Measurements from ENCODE around the gene ZBTB3.
"Not testable (repeated sequence)": the region's sequence is repeated elsewhere in the genome, so short reads cannot be mapped to it uniquely, and the experiment has no call there.

Gene ZBTB3

GRCh38 chr11:62713343-62713742 lies 40.6 kb downstream of the ZBTB3 start:
- no peak for DNase-seq

DNA sequence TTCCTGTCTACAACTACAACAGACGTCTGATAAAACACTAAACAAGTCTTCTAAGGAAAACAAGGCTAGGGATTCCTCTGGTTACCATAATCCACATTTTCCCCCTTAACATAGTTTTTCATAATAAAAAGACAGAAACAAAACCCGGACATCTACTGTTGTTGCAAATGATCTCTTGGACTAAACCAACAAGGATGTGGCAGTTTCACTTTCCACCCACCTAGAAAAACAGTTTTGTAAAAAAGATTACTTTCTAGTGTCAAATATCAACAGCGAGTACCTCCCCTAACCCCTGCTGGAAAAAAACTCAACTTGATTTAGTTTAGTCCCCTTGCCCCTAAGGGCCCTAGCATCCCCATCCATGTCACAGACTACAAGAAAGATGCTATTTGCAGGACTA lies 41.1 kb downstream of the ZBTB3 start:
- DNase-seq = no peak

DNA sequence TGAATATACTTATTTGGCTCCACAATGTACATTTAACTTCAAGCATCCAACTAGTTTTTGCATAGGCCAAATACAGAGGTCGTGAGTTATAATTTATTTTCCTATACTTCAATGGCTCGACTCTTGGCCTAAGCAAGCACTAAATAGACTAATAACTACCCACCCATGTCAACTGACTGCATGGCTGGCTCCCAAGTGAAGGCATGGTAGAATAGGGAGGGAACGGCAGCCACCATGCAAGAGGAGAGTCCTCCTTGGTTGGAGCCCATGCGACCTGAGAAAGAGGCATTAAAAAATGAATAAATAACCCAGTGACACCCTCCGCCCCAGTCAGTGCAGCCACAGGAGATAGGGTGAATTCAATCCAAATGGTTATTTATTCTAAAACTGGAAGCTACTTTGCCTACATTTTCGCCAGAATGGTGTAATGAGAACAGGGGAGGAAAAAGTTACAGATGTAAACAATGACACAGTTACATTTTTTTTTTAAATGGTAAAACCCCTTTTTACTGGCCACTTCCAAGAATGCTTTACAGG lies 41.6 kb downstream of the ZBTB3 start:
- DNase-seq = no peak

DNA sequence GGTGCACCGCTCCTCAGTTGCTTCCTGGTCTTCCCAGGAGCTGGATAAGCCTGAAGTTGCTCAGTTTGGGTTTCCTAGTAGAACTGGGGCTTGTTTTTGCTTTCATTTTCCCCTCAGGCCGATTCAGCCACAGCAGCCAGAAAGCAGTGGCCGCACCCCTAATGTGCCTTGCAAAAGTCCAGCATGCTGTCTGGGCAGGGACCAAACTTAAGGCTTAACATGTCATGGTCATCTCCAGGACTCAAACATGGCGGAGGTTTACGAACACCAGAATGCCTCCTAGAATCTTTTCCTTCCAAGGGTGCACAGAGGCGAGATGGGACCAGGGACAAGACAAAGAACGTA lies 44.0 kb downstream of the ZBTB3 start:
- peak in 1 of 2 experiments; percentile 40 for DNase-seq

GRCh38 chr11:62709247-62710000 lies 44.5 kb downstream of the ZBTB3 start:
- DNase-seq = peak; percentile 96

- DNase-seq = peak; percentile 49 to 52
Measured at GRCh38 chr11:62708793-62709192, 45.2 kb downstream of the ZBTB3 start.

DNA sequence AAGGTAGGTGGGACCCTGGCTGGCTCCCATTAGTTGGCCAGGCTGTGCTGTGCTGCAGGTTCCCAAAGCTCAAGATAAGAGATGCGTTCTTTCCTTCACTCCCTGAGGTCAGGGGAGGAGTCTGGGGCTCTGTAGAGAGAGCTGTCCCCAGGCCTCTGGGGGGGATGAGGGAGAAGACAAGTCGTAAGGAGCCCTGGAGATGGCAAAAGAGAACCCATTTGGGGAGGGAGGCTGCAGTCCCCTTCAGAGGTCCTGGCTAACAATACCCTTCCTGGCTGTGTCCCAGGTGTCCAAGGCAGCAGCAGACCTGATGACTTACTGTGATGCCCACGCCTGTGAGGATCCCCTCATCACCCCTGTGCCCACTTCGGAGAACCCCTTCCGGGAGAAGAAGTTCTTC lies 45.6 kb downstream of the ZBTB3 start:
- no peak for DNase-seq

- no peak for DNase-seq
Measured at GRCh38 chr11:62707277-62707861, 46.6 kb downstream of the ZBTB3 start, which contains the start of the genes BSCL2 and GNG3. TSS of gene BSCL2 (minus strand) at chr11:62707424. CDS start at chr11:62707195, 229 bp downstream. TSS of gene GNG3 (plus strand) at chr11:62707676. CDS start at chr11:62708296, 620 bp downstream.

- DNase-seq = no peak
Measured at GRCh38 chr11:62706850-62707247, 47.1 kb downstream of the ZBTB3 start.

DNA sequence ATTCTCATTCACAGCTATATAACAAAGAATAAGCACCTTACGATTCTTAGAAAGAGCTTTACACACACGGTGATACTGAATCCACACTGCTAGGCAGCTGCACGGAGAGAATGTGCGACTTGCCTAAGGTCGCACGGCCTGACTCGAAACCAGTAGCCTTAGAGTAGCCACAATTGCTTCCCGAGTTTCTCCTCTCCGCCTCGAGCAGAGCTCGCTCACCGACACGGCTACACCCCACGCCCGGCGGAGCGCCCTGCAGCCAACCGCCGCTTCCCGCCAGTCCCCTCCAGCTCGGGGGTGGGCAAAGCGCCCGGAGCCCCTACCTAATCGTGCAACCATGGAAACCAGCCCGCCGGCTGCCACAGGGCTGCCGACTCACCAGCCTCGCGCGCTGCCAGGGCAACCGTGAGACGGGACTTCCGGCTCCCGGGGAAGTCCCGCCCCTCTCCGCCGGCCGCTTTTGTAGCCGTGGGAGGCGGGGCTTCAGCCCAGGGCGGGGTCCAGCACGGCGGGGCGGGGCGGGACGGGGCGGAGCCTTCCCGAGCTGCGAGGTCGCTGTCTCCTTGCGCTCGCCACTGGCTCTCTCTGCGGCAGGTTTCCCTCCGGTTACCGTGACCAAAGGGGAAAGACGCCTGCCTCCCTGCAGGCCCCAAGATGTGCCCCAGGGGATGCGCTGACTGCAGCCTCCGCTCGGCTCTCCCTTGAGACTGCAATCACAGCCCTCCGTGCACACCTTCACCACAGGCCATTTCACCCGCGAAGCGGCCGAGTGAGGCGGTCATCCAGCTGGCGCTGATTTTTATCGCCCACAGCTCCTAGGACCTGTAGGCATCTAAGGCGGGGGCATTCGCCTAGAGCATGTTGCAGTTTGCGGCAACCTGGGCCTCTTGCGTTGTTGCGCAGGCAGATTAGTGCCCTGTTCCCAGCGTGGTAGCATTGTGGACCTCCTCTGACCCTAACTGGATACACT lies 47.8 kb downstream of the ZBTB3 start:
- DNase-seq = peak; percentile 92 to 93

- no peak for DNase-seq
Measured at GRCh38 chr11:62705413-62705812, 48.5 kb downstream of the ZBTB3 start.

DNA sequence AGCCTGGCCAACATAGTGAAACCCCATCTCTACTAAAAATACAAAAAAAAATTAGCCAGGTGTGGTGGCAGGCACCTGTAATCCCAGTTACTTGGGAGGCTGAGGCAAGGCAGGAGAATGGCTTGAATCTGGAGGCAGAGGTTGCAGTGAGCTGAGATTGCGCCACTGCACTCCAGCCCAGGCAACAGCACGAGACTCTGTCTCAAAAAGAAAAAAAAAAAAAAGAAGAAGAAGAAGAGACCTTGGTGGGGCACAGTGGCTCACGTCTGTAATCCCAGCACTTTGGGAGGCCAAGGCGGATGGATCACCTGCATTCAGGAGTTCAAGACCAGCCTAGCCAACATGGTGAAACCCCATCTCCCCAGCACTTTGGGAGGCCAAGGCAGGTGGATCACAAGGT lies 50.0 kb downstream of the ZBTB3 start:
- DNase-seq = not testable (repeated sequence)

DNA sequence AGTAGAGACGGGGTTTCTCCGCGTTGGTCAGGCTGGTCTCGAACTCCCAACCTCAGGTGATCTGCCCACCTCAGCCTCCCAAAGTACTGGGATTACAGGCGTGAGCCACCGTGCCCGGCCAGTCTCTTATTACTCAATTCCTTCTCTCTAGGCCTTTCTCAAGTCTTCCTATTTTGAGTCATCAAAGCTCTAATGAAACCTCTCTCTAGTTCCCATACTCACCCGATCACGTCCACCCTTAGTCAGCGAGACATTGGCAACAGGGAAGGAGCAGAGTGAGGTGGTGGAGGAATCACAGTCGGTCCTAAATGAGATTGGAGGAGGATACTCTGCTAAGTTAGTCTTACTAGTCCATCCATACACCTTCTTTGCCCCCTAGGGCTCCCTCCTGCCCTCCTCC lies 51.7 kb downstream of the ZBTB3 start:
- DNase-seq = no peak
